ENCODE measurements around the gene RTN4R.
"Not testable (repeated sequence)": the region's sequence is repeated elsewhere in the genome, so short reads cannot be mapped to it uniquely, and the experiment has no call there.

The RTN4R gene

GRCh38 chr22:20267441-20268278 is 458 bp downstream of the RTN4R start:
- Histone ChIP-seq H3K36me3 (ENCODE audit: insufficient read depth, low read length) (no peaks in the 10 kb centered on the region), H3K27me3 (ENCODE audit: insufficient read depth, low read length) (no peaks in the 10 kb centered on the region), H3K4me1 (ENCODE audit: control insufficient read depth, insufficient read depth, low read length, unreplicated experiment) (no peaks in the 10 kb centered on the region), H3K27ac (ENCODE audit: low read depth, low read length) (no peak overlapping the region), H3K4me3 (ENCODE audit: low read depth, low read length) (peak overlapping the region; percentile 62; the same call in 1 of the 2 replicates), H2AFZ (ENCODE audit: low read length, unreplicated experiment) (no peak overlapping the region), H3K79me2 (ENCODE audit: control insufficient read depth, insufficient read depth, low read length, unreplicated experiment) (no peaks in the 10 kb centered on the region)

- not testable (repeated sequence) for H3K79me2 ChIP-seq (ENCODE audit: control insufficient read depth, insufficient read depth, low read length, unreplicated experiment); H3K27me3 ChIP-seq (ENCODE audit: insufficient read depth, low read length); H3K4me3 ChIP-seq (ENCODE audit: low read depth, low read length); H2AFZ ChIP-seq (ENCODE audit: low read length, unreplicated experiment); H3K4me1 ChIP-seq (ENCODE audit: control insufficient read depth, insufficient read depth, low read length, unreplicated experiment); H3K27ac ChIP-seq (ENCODE audit: low read depth, low read length); H3K36me3 ChIP-seq (ENCODE audit: insufficient read depth, low read length)
These were observed 1.3 kb downstream of the RTN4R start for GRCh38 chr22:20266667-20267440.

DNA sequence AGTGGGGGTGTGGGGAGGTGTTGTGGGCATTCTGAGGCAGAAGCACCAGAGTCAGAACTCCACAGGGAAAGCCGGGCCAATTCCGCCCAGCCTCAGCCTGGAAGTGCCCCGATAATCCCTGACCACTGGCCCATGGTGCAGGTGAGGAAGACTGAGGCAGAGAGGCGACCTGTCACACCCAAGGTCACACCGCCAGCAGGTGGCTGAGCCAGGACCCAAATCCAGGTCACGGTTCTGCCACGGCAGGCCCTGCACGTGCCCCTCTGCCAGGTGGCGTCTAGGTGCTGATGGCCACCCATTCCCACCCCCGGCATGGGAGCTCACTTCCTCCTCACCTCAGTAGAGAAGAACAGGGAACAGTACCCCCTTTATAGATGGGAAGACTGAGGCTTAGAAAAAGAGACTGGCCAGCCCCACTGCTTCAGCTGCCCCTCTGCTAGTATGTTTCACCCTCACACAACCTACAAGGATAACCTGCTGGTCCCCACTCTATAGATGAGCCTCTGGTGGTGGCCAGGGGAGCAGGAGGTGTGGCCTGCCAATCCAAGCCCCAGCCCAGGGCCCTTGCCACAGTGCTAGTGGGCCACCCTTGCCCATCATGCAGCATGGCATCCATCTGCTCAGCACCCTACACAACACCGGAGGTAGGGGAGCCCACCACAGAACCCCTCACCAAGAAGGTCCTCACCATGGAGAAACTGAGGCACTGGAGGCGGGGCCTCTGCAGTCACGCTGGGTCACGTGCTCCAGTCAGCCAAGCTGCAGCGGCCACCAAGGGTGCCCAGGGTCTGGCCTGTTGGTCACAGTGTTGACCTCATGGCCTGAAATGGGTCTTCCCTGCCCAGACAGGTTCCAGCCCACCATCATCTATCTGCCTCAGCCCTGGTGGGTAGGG is 2.1 kb downstream of the RTN4R start:
- not testable (repeated sequence) for H3K27ac ChIP-seq (ENCODE audit: low read depth, low read length); H3K36me3 ChIP-seq (ENCODE audit: insufficient read depth, low read length); H2AFZ ChIP-seq (ENCODE audit: low read length, unreplicated experiment); H3K4me1 ChIP-seq (ENCODE audit: control insufficient read depth, insufficient read depth, low read length, unreplicated experiment); H3K4me3 ChIP-seq (ENCODE audit: low read depth, low read length); H3K79me2 ChIP-seq (ENCODE audit: control insufficient read depth, insufficient read depth, low read length, unreplicated experiment); H3K27me3 ChIP-seq (ENCODE audit: insufficient read depth, low read length)

DNA sequence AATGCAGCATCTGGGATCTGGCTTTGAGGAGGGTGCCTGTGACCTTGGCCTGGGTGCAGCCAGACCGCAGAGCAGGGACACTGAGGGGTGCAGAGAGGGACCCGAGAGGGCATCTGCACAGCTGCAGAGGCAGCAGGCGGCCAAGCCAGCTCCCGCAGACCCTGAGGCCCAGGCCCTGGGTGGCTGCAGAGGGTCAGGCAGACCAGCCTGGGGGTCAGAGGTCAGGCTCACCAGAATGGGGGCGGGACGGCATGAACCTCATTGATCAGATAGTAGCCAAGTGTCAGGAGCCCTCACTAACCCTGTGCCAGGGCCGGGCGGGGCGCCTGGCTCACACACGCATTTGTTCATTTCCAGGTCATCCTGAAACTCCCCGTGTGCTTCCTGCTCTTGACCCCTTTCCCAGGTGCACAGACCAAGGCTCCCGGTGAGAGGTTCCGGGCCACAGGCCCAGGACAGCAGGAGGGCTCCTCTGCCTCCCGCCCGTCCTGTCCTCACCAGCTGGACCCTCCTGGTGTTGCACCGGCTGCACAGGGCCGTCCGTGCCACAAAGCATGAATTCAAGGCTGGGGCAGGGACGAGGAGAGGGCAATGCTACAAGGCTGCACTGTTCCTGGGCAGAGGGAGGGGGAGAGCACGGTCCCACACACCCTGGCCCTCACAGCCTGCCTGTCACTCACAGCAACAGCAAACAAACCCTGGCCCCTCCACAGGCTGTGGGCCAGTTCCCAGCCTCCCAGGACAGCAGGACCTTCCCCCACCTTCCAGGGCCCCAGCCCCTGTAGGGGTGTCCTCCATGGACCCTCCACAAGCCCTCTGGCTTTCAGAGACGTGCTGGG is 3.3 kb downstream of the RTN4R start:
- no peak overlapping the region for H2AFZ ChIP-seq (ENCODE audit: low read length, unreplicated experiment)
- H3K4me3 ChIP-seq (ENCODE audit: low read depth, low read length), result no peak overlapping the region
- H3K36me3 ChIP-seq (ENCODE audit: insufficient read depth, low read length), result no peaks in the 10 kb centered on the region
- H3K27me3 ChIP-seq (ENCODE audit: insufficient read depth, low read length), result no peaks in the 10 kb centered on the region
- no peaks in the 10 kb centered on the region for H3K4me1 ChIP-seq (ENCODE audit: control insufficient read depth, insufficient read depth, low read length, unreplicated experiment)
- no peak overlapping the region for H3K27ac ChIP-seq (ENCODE audit: low read depth, low read length)
- no peaks in the 10 kb centered on the region for H3K79me2 ChIP-seq (ENCODE audit: control insufficient read depth, insufficient read depth, low read length, unreplicated experiment)

- not testable (repeated sequence) for H3K4me3 ChIP-seq (ENCODE audit: low read depth, low read length); H3K27me3 ChIP-seq (ENCODE audit: insufficient read depth, low read length); H3K79me2 ChIP-seq (ENCODE audit: control insufficient read depth, insufficient read depth, low read length, unreplicated experiment); H3K4me1 ChIP-seq (ENCODE audit: control insufficient read depth, insufficient read depth, low read length, unreplicated experiment); H2AFZ ChIP-seq (ENCODE audit: low read length, unreplicated experiment); H3K27ac ChIP-seq (ENCODE audit: low read depth, low read length); H3K36me3 ChIP-seq (ENCODE audit: insufficient read depth, low read length)
These were observed 4.5 kb downstream of the RTN4R start for GRCh38 chr22:20263404-20264281.

DNA sequence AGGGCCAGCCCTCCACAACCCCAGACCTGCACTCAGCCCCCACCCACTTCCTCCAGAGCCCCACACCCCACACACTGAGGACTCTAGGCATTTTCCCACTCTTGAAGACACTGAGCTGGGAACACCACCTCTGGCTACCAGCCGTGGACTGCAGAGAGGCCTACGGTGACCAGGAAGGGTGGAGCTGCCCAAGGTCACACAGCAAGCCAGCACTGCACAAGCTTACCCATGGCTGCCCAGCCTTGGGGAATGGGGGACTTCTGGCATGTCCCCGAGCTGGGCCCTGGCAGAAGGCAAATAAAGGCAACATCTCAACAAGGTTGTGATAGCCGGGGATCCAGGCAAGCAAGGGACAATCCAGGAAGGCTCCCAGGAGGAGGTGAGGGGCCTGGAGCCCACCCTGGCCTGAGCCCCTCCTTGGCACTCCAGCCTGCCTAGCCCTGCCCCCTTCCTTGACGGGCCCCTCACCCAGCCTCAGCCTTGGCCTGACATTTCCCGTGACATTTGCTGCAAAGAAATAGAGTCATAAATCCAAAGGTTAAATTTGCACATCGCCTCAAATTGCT is 5.5 kb downstream of the RTN4R start:
- Histone ChIP-seq H3K27ac (ENCODE audit: low read depth, low read length) (no peak overlapping the region), H3K79me2 (ENCODE audit: control insufficient read depth, insufficient read depth, low read length, unreplicated experiment) (no peaks in the 10 kb centered on the region), H3K36me3 (ENCODE audit: insufficient read depth, low read length) (no peaks in the 10 kb centered on the region), H3K27me3 (ENCODE audit: insufficient read depth, low read length) (no peaks in the 10 kb centered on the region), H3K4me1 (ENCODE audit: control insufficient read depth, insufficient read depth, low read length, unreplicated experiment) (no peaks in the 10 kb centered on the region), H3K4me3 (ENCODE audit: low read depth, low read length) (no peak overlapping the region), H2AFZ (ENCODE audit: low read length, unreplicated experiment) (no peak overlapping the region)

GRCh38 chr22:20261848-20262581 is 6.1 kb downstream of the RTN4R start:
- H3K27ac ChIP-seq (ENCODE audit: low read depth, low read length), result no peak overlapping the region
- no peaks in the 10 kb centered on the region for H3K79me2 ChIP-seq (ENCODE audit: control insufficient read depth, insufficient read depth, low read length, unreplicated experiment)
- H2AFZ ChIP-seq (ENCODE audit: low read length, unreplicated experiment), result no peak overlapping the region
- H3K4me1 ChIP-seq (ENCODE audit: control insufficient read depth, insufficient read depth, low read length, unreplicated experiment), result no peaks in the 10 kb centered on the region
- H3K4me3 ChIP-seq (ENCODE audit: low read depth, low read length), result no peak overlapping the region
- H3K27me3 ChIP-seq (ENCODE audit: insufficient read depth, low read length), result no peaks in the 10 kb centered on the region
- no peaks in the 10 kb centered on the region for H3K36me3 ChIP-seq (ENCODE audit: insufficient read depth, low read length)

- H3K27me3 ChIP-seq (ENCODE audit: insufficient read depth, low read length), result no peaks in the 10 kb centered on the region
- H3K4me3 ChIP-seq (ENCODE audit: low read depth, low read length), result no peak overlapping the region
- H3K79me2 ChIP-seq (ENCODE audit: control insufficient read depth, insufficient read depth, low read length, unreplicated experiment), result no peaks in the 10 kb centered on the region
- H3K36me3 ChIP-seq (ENCODE audit: insufficient read depth, low read length), result no peaks in the 10 kb centered on the region
- no peak overlapping the region for H3K27ac ChIP-seq (ENCODE audit: low read depth, low read length)
- no peak overlapping the region for H2AFZ ChIP-seq (ENCODE audit: low read length, unreplicated experiment)
- H3K4me1 ChIP-seq (ENCODE audit: control insufficient read depth, insufficient read depth, low read length, unreplicated experiment), result no peaks in the 10 kb centered on the region
These were observed 7.9 kb downstream of the RTN4R start for GRCh38 chr22:20260071-20260765.
